ENCODE measurements around the gene LDLRAD4.

DNA sequence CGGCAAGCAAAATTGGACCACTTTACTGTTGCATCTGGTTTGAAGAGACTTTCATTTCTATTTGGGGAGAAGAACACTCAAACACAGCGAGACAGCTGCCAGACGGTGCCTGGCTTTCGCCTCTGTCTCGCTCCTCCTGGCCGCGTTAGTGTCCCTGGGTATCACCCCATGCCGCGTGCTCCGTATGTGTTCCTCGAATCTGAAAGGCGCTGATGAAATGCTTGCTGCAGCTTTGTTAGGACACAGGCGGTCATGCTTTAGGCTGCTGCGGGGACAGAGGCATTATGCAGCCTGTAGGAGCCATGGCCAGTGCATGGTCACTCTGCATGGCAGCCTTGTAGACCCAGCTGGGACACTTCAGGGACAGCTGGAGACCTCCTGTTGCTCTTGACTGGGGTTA lies 53.9 kb downstream of the LDLRAD4 start:
- TF ChIP-seq, protein P1, sequence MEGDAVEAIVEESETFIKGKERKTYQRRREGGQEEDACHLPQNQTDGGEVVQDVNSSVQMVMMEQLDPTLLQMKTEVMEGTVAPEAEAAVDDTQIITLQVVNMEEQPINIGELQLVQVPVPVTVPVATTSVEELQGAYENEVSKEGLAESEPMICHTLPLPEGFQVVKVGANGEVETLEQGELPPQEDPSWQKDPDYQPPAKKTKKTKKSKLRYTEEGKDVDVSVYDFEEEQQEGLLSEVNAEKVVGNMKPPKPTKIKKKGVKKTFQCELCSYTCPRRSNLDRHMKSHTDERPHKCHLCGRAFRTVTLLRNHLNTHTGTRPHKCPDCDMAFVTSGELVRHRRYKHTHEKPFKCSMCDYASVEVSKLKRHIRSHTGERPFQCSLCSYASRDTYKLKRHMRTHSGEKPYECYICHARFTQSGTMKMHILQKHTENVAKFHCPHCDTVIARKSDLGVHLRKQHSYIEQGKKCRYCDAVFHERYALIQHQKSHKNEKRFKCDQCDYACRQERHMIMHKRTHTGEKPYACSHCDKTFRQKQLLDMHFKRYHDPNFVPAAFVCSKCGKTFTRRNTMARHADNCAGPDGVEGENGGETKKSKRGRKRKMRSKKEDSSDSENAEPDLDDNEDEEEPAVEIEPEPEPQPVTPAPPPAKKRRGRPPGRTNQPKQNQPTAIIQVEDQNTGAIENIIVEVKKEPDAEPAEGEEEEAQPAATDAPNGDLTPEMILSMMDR (IDR thresholded peaks at IDR 0.05): no peak
- TF ChIP-seq POLR2A (IDR thresholded peaks at IDR 0.05): no peak
